ENCODE measurements around the gene TLR8. TPM values are rescaled to one million over a fixed set of nuclear protein-coding genes. Genes with fewer than 3 reads are reported as not detected.
"Not testable (repeated sequence)": the region's sequence is repeated elsewhere in the genome, so short reads cannot be mapped to it uniquely, and the experiment has no call there.

TLR8 gene
- total RNA-seq, 1 donor from 2014 or later, result 0.65 TPM

GRCh38 chrX:12956704-12957534 is 50.5 kb downstream of the TLR8 start:
- intact Hi-C loops (cut with DNase I), result no loop called here
- no peak for DNase-seq (ENCODE audit: low spot score)

- intact Hi-C loops (cut with DNase I), result no loop called here
- no peak for DNase-seq (ENCODE audit: low spot score)
Observed at GRCh38 chrX:12958059-12958458, 51.6 kb downstream of the TLR8 start.

GRCh38 chrX:12958461-12958860 is 52.0 kb downstream of the TLR8 start:
- DNase-seq (ENCODE audit: low spot score), result no peak
- intact Hi-C loops (cut with DNase I), result no loop called here

GRCh38 chrX:12961196-12961718 is 54.8 kb downstream of the TLR8 start:
- no peak for DNase-seq (ENCODE audit: low spot score)
- intact Hi-C loops (cut with DNase I), result no loop called here

GRCh38 chrX:12962041-12962504 is 55.7 kb downstream of the TLR8 start:
- intact Hi-C loops (cut with DNase I), result no loop called here

GRCh38 chrX:12963210-12963850 is 56.9 kb downstream of the TLR8 start:
- DNase-seq (ENCODE audit: low spot score); intact Hi-C loops (cut with DNase I): not testable (repeated sequence)

More at GRCh38 chrX:12962041-12962504, 55.7 kb downstream of the TLR8 start:
- DNase-seq (ENCODE audit: low spot score), result no peak

- intact Hi-C loops (cut with DNase I), result no loop called here
Observed at GRCh38 chrX:12965131-12965940, 58.9 kb downstream of the TLR8 start.

GRCh38 chrX:12966151-12966550 is 59.7 kb downstream of the TLR8 start:
- intact Hi-C loops (cut with DNase I), result no loop called here
- DNase-seq (ENCODE audit: low spot score), result no peak

More at GRCh38 chrX:12965131-12965940, 58.9 kb downstream of the TLR8 start:
- no peak for DNase-seq (ENCODE audit: low spot score)

GRCh38 chrX:12967711-12968465 is 61.5 kb downstream of the TLR8 start:
- intact Hi-C loops (cut with DNase I), result no loop called here
- no peak for DNase-seq (ENCODE audit: low spot score)

GRCh38 chrX:12970691-12971202 is 64.3 kb downstream of the TLR8 start:
- DNase-seq (ENCODE audit: low spot score), result no peak
- intact Hi-C loops (cut with DNase I), result loop anchor here (5.0 to 10.0 kb wide), 2 partner anchors 132 to 394 kb away; no protein-coding TSS in a partner anchor

GRCh38 chrX:12971282-12972003 is 65.0 kb downstream of the TLR8 start:
- intact Hi-C loops (cut with DNase I), result loop anchor here (5.0 to 10.0 kb wide), 2 partner anchors 131 to 393 kb away; no protein-coding TSS in a partner anchor
- no peak for DNase-seq (ENCODE audit: low spot score)

- DNase-seq (ENCODE audit: low spot score), result no peak
Observed at GRCh38 chrX:12972243-12972642, 65.8 kb downstream of the TLR8 start.

More at GRCh38 chrX:12972243-12972642, 65.8 kb downstream of the TLR8 start:
- intact Hi-C loops (cut with DNase I), result loop anchor here (5.0 to 10.0 kb wide), 2 partner anchors 130 to 393 kb away; no protein-coding TSS in a partner anchor

Other genes starting within 250 kb of the TLR8 start
- 2.8 TPM for gene PRPS2, start 115.2 kb upstream of the TLR8 start, total RNA-seq
- gene TLR7, start 39.5 kb upstream of the TLR8 start, total RNA-seq, result 0.92 TPM
- gene TMSB4X, start 68.5 kb downstream of the TLR8 start, total RNA-seq, result 921 TPM
- gene FAM9C, start 138.0 kb downstream of the TLR8 start, total RNA-seq, result not detected

Data from cardiac septum (tissue), 1 donor.